EL (cell line): Measurements from ENCODE around the gene CDCP2.
A peak's percentile ranks its signal among the peaks of the same experiment; 100 is the strongest.
"Not testable (repeated sequence)": the region's sequence is repeated elsewhere in the genome, so short reads cannot be mapped to it uniquely, and the experiment has no call there.

Source experiments
- DNase-seq: peaks from one replicate; pipeline ENCODE4 v3.0.0-alpha.2; 2016

Gene CDCP2

DNA sequence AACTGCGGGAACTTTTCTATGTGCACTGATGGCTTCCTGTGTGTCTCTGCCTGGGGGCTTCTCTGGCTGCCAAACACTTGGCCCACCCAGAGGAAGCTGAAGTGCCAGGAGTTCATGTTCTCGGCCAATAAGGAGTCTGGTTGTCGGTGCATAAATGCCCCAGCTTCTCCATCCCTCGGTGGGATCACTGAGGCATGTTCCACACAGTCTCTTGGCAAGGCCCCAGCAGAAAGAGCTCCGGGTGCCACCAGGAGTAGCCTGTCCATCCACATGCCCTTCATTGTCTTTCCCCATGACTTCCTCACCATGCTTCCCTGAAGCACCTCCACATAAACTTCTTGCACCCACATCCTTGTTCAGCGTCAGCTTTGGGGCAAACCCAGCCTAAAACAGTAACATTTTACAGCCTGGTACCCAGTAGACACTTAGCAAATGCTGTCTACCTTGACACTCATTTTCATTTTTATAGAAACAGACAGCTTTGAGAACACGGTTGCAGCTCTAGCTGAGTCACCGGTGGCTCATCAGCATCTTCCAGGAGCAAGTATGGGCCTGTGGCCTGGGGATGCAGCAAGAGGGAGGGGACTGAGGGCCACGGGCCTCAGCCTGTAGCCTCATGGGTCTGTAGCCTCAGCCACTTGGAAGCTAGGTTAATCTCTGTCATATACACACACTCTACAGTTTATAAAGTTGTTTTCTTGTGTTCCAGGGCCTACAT is 14.8 kb upstream of the CDCP2 start:
- peak; percentile 67 for DNase-seq

DNA sequence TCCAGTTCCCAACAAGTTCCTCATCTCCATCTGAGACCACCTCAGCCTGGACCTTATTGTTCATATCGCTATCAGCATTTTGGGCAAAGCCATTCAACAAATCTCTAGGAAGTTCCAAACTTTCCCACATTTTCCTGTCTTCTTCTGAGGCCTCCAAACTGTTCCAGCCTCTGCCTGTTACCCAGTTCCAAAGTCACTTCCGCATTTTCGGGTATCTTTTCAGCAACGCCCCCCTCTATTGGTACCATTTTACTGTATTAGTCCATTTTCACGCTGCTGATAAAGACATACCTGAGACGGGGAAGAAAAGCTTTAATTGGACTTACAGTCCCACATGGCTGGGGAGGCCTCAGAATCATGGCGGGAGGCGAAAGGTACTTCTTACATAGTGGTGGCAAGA is 13.6 kb upstream of the CDCP2 start:
- not testable (repeated sequence) for DNase-seq

DNA sequence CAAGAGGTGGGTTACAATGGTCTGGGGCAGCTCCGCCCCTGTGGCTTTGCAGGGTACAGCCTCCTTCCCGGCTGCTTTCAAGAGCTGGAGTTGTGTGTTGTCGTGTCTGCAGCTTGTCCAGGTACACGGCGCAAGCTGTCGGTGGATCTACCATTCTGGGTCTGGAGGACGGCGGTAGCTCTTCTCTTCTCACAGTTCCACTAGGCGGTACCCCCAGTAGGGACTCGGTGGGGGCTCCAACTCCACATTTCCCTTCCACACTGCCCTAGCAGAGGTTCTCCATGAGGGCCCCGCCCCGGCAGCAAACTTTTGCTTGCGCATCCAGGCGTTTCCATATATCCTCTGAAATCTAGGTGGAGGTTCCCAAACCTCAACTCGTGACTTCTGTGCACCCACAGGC is 12.3 kb upstream of the CDCP2 start:
- DNase-seq = no peak

DNA sequence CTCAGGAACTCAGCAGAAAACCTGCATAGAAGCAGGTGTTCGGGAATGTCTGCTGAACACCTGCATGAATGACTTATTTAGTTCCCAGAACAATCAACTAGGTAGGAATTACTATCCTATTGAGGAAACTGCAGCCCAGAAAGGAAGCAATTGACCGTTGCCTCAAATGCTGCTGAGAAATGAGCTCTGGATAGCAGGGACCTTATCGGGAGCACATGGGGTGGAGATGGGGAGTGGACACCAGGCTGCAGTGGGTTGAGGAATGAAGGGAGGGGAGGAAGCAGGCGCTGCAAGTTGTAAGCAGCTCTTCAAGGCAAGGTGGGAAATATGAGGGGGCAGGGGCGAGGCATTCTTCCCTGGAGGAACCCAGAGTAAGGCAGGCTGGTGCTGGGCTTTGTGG is 10.8 kb upstream of the CDCP2 start:
- no peak for DNase-seq

DNA sequence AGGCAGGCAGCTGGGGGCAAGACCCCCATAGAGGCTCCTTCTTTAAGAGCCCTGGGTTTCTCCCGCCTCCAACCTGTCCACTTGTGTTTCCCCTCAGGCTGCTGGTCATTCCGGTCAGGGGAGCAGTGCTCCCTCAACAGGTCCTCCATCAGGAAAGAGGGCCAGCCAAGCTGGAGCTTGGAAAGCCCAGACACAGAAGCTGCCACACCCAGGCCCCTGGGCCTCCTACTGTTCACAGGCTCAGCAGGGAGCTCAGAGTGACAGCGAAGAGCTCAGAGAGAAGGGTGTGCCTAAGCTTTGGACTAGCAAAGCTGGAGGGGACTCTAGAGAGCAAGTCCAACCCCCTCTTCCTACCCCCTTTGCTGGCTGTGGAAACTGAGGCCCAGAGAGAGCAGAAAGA is 10.3 kb upstream of the CDCP2 start:
- DNase-seq = no peak

DNA sequence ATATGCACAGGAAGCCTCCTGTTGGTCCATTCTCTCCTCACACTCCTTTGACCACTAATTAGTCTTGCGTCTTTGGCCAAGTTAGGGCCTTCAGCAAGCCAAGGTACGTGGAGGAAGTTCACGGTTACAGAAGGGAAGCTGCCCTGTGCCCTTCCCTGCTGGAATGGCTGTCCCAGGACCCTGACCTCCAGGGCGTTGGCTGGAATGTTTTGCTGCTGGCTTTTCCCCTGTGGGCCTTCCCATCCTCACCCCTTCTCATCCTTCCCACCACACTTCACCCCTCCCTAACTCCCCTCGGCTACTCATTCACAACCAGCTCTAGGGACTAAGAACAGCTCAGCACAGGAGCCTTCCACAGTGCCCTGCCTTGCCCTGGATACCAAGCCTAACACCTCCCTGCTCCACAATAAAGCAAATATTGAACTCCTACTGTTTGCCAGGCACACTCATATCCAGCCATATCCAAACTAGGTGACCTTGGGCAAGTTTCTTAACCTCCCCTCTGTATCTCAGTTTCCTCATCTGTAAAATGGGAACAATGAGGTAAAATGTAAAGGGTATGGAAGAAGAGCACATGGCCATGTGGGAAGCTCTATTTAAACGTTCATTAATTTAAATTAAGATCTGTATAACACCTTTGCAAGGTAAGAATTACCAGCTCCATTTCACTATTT is 8.8 kb upstream of the CDCP2 start:
- no peak for DNase-seq

DNA sequence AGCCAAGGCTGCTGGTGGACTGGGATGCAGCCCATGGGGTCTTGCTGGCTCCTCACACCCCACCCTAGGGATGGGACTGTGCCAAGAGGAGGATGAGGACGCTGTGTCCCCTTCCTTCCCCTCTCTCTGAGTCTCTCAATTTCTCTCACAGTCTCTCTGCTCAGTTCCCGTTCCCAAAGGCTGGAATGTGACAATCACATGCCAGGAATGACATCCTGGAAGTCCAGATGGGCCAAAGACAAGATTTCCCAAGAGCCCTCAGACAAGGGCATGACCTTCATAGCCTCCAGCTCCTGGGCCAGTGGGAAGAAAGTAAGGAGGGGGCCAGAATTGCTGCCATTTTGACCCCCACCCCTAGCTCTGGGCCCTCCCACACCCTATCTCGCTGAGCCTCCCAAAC is 7.6 kb upstream of the CDCP2 start:
- DNase-seq = peak; percentile 13

DNA sequence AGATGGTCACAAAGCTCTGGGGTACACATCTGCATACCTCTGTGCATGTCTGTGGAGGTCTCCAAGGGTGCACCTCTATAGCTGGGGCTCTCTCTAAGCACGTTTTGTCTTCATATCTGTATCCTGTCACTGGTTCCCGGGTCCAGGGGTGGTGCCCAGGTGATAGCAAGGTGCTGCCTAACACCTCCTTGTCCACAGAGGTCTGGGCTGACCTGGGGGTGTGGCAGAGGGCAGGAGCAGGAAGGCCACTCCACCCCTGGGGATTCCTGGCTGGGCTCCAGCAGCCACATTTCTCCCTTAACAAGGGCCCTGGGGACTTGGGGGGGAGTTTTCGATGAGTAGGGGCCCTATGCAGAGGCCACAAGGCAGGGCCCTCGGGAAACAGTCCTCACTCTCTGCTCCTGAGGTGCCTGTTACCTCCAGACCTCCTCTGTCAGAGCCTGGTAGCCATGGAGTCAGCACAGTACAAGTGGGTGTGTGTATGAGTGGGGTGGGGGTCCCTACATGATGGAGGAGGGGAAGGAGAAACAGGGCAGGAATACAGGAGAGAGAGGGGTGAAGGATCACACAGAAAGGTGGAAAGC is 7.0 kb upstream of the CDCP2 start:
- DNase-seq = no peak

DNA sequence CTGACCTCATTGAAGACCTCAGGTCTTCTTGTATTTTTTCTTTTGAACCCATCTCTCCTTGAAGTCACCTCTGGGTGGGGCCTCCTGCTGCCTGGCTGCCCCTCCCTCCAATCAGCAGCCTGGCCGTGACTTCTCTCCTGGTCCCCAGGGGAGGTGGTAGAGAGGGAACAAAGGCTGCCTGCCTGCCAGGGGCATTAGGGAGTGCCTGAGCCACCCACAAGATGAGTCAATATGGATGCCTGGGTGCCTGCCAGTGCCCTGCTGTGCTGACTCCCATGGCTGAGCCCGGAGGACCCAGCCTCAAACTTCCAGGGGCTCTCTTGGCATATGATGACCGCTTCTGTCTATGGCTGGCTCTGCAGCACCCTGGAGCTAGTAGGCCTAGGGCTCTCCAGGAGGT is 5.3 kb upstream of the CDCP2 start:
- DNase-seq = peak; percentile 29

DNA sequence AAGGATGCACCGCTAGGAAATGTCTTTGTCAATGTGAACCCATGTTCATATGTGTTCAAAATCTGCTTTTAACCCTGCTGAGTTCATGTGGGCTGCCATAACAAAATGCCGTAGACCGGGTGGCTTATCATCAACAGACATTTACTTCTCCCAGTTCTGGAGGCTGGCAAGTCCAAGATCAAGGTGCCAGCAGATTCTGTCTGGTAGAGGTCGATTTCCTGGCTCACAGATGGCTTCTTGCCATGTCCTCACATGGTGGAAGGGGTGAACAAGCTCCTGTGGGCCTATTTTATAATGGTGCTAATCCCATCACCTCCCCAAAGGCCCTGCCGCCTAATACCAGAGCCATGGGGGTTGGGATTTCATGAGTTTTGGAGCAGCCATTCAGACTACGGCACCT is 4.6 kb upstream of the CDCP2 start:
- DNase-seq = no peak

DNA sequence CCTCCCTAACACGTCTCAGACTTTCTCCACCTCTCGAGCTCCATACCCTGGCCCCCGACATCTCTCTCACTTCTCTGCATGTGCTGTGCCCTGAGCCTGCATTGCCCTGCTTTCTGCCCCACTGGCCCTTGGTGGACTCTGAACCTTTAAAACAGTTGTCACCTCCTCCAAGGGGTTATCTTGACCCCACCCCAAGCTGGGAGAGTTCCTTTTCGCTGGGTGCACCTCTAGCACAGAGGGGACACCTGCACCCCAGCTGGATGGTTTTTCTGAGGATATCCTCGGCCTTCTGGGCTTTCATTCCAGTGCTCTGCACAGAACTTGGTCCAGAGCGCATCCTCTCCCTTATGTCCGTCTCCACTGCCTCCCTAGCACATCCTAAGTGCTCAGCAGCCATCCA is 4.2 kb upstream of the CDCP2 start:
- no peak for DNase-seq

DNA sequence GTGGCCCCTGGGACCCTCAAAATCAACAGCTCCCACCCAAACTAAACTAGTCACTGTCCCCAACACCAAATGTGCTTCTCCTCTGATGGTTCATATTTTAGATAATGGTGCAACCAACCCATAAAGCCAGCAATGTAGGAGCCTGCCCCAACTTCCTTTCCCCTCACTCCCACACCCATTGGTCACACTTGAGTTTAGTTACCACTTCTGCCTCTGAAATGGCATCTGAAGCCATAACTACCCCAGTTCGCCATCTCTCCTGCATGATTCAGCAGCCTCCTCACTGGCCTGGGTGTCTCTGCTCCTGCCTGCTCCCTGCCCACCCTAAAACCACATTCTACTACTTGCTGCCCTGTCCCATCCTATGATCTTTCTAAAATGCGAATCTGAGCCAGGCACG is 3.4 kb upstream of the CDCP2 start:
- DNase-seq = no peak

DNA sequence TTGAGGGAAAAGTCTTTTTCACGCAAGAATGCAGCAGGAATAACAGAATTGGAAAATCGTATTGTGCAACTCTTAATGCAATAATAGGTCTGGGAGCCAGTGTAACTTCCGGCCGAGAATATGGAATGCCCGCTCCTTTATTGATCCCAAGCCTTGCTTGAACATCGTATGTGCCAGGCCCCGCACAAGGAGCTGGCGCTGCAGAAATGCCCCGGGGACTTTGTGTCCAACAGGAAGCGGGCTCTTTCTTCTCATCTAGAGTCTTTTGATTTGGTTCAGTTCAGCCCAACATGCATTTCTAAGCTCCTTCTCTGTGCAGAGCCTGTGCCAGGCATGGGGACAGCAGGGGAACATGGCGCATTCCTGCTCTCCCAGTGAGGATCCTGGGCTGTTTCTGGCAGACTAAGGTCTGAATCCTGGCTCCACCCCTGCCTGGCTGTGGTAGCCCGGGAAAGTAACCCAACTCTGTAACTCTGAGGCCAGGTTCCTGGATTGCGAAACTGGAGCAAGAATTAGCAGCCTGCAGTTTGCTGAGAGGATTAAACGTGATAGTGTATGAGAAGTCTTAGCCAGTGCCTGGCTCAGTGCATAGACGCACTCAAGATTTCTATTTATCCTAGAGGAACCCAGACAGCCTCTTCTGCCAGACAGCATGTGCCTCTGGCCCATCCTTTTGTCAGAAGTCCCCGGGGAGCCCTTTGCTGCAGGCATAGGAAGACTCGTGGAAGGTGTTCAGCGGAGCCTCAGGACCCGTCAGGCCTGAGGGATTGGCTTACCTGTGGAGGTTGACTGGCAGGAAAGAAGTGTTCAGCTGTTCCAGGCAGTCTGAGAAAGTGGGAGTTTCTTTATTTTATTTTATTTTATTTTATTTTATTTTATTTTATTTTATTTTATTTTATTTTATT is 987 bp upstream of the CDCP2 start:
- DNase-seq = peak; percentile 56

DNA sequence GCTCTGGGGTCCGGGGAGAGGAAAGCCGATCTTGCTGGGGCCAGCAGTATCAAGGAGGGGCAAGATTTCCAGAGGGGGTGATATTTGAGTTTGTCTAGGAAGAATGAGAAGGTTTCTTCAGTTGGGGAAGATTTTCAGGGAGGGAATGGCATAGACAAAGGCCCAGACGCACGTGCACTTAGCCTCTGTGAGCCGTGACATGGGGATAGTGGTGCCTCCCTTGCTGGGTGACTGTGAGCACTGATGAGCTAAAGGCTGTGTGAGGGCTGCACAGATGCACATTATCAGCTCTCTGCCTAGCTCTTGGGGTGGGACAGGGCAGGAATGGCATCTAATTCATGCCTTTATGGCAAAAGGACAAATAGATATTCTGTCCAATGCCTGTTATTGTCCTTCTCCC is 1.8 kb downstream of the CDCP2 start:
- DNase-seq = no peak

DNA sequence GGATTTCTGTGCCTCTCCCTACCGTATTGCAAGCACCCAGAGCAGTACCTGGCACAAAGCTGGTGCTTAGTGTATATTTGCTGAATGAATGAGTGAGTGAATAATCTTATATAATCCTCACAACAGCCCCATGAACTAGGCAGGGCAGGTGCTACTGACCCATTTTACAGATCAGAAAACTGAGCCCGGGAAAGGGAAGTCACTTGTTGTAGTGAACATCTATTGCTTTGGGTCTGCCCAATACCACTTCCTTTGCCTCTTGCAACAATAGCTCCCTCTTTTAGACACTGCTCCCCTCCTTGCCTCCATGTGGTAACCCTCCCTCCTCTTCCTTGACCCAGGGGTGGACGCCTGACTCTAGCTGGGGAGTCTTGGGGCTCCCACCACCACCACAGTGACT is 3.1 kb downstream of the CDCP2 start:
- no peak for DNase-seq

DNA sequence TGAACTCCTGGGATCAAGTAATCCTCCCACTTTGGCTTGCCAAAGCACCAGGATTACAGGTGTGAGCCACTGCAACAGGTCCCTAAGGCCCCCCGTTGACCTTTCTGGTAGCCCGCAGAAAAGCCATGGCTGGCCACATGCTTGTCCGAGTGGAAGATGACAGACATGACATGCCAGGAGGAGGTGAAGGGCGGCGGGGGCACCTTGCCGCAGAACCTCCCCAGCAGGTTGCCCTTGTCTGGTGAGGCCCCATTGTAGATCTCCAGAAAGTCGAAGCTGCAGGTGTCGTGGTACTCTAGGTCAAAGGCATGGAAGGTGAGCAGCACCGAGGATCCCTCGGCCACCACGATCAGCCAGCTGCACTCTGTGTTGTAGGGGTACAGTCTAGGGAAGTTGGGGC is 8.4 kb downstream of the CDCP2 start:
- DNase-seq = no peak

DNA sequence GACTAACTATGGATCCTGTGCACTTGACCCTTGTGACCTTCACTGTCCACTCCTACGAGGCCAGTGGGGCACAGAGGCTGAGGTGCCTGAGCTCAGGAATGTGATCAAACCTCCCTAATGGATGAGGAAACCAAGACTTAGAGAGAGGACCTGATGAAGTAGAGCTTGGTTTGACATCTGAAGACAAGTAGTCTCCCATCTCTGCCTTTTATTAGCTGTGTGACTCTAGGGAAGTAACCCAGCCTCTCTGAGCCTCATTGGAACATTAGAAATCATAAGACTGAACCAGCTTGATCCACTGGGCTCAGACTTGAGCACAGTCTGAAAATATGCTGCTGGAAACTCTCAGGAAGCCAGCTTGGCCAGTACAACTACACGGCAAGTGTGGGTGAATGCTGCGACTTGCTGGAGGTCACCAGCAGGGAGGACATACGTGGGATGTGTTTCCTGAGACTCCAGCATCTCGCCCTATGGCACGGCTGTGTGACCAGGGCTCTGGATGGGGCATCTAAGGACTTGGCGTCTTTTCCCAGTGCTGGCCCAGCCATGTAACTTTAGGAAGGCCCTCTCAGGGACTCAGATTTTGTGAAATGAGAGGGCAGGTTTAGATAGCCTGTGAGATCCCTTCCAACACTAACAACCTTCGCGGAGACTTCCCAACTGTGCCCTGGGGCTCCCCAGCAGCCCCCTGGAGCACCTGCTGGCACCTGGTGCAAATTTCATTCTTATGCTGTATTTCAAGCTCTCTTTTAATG is 10.5 kb downstream of the CDCP2 start:
- no peak for DNase-seq

DNA sequence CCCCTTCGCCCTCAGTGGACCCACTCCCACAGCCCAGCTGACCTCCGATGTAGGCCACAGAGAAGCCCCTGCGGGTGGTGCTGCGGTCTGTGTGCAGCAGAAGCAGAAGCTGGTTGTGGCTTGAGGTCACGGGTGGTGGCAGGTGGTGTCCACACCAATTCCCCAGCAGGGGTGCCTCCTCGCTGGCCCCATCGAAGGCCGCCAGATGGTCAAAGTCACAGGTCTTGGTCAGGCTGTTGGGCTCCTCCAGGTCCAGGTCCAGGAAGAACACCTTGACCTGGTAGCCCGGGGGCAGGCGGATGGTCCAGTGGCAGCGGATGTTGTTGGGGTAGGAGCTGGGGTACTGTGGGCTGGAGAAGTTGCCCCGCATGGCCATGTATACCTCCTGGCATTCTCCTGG is 13.1 kb downstream of the CDCP2 start:
- DNase-seq = no peak

DNA sequence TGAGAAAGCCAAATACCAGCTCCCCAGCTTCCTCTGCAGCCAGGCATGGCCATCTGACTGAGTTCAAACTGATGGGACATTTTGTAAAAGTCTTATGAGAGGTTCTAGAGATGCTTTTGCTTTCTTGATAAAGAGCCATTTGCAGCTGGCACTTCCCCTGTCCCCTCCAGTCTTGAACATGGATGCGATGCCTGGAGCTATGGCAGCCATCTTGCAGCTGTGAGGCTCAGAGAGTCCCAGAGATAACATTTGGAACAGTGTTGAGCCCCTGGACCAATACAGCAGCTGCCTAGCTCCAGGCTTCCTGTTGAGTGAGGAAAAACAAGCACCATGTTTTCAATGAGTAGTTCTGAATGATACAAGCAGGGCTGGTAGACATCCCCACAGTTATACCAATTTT is 13.8 kb downstream of the CDCP2 start:
- DNase-seq = no peak

DNA sequence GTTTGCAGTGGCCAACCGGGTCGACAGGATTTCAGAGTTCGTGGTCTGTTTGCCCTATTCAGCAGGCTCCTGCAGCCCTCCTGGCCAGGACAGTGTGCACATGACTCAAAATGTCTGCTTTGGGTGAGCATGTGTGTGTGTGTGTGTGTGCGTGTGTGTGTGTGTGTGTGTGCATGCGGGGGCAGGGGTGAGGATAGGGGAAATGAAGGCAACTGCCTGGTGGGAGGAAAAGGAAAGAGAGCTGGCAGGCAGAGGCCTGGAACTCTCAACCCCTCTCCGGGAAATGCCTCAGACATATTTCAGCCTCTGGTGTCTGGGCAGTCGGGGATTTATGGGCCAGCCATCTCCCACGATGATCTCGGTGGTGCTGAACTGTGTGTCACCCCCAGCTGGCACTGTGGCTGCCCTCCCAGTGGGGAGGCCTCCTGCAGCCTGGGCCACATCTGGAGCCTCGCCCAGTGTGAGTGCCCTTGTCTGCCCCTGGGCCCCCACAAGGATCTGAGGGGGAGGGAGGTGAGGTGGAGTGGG is 15.2 kb downstream of the CDCP2 start:
- peak; percentile 47 for DNase-seq

DNA sequence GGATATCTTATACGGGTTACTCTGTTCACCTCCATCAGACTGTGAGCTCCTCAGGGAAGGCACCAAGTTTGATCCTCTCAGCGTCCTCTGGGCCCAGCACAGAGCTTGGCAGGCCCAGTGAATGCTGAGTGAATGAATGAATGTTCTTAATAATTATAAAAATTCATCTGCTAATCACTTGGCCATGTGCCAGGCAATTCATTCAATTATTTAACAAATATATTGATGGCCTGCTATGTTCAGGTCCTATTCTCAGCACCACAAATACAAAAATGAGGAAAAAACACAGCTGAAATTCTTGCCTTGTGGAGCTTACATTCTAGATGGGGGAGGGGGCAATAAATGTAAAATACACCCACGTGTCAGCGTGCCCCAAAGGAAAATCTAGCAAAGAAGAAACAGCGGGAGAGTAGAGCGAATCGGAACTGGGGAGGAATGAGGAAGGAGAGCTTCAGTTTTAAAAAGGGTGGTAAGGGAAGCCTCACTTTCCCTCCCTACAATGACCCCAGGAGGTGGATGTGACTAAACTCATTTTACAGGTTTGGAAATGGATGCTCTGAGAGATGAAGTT is 15.8 kb downstream of the CDCP2 start:
- DNase-seq = no peak

DNA sequence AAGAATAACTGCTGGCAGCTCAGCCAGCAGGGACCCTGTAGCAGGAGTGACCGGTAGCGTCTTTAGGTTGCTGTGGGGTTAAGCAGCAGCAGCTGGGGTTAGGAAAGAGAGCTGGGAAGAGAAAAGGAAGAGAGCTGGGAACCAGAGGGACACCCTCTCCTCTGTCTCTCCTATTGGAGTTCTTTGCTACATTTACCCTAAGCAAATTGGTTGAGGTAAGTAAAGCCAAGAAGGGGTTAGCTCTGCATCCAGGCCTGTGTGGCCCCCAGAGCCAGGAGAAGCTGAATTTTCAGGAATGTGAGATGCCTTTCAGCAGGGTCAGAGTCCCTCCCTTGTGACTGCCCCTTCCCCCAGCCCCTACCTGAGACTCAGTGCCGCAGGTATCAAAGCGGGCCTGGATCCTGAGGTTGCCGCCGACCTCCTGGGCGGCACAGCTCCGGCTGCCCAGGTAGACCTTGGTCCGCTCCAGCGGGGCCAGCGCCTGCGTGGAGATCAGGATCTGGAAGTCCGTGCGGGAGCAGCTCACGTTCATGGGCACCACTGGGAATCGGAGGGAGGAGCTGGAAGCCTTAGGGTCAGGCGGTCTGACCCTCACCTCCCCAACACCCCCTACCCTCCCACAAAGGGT is 16.4 kb downstream of the CDCP2 start:
- DNase-seq = no peak
